CD4-positive, alpha-beta T cell treated with Interleukin-17A for 1 hour (primary cell): Measurements from ENCODE around the gene CSKMT.
"Not testable (repeated sequence)": the region's sequence is repeated elsewhere in the genome, so short reads cannot be mapped to it uniquely, and the experiment has no call there.

ENCODE experiments used
- DNase-seq: peaks from one replicate; pipeline ENCODE4 v3.0.0-alpha.2; 2020

The CSKMT gene

GRCh38 chr11:62656796-62657429 lies 8.2 kb upstream of the CSKMT start:
- DNase-seq: no peak

DNA sequence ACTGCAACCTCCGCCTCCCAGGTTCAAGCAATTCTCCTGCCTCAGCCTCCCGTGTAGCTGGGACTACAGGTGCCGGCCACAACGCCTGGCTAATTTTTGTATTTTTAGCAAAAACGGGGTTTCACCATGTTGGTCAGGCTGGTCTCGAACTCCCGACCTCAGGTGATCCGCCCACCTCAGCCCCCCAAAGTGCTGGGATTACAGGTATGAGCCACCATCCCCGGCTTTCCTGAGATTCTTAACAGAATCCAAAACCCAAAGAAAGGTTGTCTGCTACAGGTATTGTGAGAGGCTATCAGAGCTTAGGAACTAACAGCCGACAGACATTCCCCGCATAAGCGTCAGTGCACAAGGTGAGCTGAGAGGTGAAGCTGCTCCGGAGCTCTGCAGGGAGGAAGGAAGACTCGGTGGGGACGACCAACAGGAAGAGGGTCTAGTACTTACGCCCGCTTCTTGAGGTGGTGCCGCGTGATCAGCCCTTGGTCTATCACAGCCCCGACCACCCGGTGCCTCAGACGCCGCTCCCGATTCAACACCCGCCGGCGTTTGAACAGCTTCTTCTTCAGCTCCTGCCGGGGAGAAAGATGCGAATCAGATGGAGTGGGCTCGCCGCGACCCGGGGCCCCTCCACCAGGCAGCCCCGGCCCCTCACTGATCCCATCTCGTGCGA lies 572 bp upstream of the CSKMT start:
- peak; percentile 70 for DNase-seq

- peak; percentile 72 for DNase-seq
Measured at GRCh38 chr11:62665599-62666258, 617 bp downstream of the CSKMT start.

- no peak for DNase-seq
Measured at GRCh38 chr11:62666259-62666926, 1.3 kb downstream of the CSKMT start.

- DNase-seq: no peak
Measured at GRCh38 chr11:62667460-62667859, 2.3 kb downstream of the CSKMT start.

- DNase-seq: no peak
Measured at GRCh38 chr11:62669420-62670161, 4.5 kb downstream of the CSKMT start.

DNA sequence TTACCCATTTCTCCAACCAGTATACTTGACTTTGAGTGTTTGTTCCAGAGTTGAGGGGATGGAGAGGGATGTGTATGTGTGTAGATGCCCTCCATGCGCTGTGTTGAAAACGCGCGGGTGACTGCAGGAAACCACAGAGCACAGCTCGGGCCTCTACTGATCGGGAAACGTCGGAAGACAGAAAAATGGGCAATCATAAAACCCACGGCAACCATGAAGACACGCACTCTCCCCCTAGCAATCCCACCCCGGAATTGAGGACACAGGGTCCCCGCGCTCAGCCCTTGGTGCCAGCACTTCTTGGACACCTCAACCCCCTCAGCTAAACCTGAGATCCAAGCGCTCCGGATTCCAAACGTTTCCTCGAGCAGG lies 6.1 kb downstream of the CSKMT start:
- DNase-seq: no peak

- DNase-seq: peak; percentile 84
Measured at GRCh38 chr11:62671608-62672389, 6.7 kb downstream of the CSKMT start, which contains the start of the genes LBHD1 and UQCC3. Gene LBHD1, minus strand, starts transcription at chr11:62672267. Its CDS starts 2,236 bp downstream, at chr11:62670031. Gene UQCC3, plus strand, starts transcription at chr11:62671673. Its CDS starts 73 bp downstream, at chr11:62671746.

GRCh38 chr11:62673196-62673525 lies 8.0 kb downstream of the CSKMT start:
- DNase-seq: no peak

DNA sequence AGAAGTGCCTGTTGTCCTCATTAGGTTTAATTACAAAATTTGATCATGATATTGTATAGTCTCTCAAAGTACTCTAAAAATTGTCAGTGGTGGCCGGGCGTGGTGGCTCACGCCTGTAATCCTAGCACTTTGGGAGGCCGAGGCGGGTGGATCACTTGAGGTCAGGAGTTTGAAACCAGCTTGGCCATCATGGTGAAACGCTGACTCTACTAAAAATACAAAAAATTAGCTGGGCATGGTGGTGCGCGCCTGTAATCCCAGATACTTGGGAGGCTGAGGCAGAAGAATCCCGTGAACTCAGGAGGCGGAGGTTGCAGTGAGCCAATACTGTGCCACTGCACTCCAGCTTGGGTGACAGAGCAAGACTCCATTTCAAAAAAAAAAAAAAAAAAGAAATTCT lies 10.3 kb downstream of the CSKMT start:
- DNase-seq: not testable (repeated sequence)

GRCh38 chr11:62676698-62677097 lies 11.6 kb downstream of the CSKMT start:
- no peak for DNase-seq

DNA sequence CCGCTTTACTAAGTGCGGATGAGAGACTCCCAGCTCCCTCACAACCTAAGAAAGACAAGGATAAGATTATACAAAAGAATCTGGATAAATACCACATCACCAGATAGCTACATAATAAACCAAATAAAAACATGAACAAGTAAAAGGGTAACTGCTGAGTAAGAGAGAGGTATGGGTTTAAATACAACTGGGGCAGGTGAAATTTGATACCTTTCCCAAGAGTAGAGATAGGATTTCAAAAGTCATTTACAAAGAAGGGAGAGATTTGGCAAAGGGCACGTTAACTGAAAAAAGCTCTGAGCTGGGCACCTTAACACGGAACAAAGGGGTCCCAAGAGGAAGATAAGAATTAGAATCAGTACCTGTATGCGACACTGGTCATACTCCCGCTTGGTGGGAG lies 12.0 kb downstream of the CSKMT start:
- DNase-seq: no peak

GRCh38 chr11:62677714-62678113 lies 12.6 kb downstream of the CSKMT start:
- no peak for DNase-seq

- no peak for DNase-seq
Measured at GRCh38 chr11:62678433-62678769, 13.3 kb downstream of the CSKMT start.

GRCh38 chr11:62678770-62679696 lies 13.9 kb downstream of the CSKMT start, which contains the start of gene UBXN1:
Gene UBXN1, minus strand, starts transcription at chr11:62679073. Its CDS starts 150 bp downstream, at chr11:62678923.
- DNase-seq: peak; percentile 89

DNA sequence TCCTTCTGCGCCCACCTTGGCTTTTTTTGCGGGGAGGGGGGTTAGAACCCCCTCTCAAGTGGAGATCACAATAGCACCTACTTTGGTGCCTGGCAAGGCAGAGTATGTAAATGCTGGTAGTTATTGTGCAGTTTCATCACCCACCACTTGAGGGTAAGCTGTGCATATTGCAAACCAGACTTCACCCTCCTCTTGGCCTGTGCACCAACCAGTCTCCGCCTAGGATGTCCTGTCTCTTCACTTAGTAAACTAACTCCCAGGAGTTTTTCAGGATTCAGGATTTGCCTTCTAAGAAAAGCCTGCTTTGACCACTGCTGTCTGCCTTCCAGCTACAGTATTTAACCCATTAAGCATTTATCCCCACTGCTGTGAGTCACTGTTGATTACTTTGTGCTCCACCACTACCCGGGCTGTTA lies 15.7 kb downstream of the CSKMT start:
- peak; percentile 66 for DNase-seq

DNA sequence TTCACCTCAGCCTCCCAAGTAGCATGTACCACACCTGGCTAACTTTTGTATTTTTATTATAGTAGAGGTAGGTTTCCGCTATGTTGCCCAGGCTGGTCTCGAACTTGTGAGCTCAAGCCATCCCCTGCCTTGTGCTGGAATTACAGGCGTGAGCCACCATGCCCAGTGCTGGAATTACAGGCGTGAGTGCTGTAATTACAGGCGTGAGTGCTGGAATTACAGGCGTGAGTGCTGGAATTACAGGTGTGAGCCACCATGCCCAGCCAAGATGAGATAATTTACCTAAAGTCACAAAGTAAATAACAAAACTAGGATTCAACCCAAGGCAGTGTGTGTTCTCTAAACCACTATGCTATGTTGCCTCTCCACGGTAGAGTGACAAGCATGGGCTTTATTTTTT lies 17.4 kb downstream of the CSKMT start:
- no peak for DNase-seq

DNA sequence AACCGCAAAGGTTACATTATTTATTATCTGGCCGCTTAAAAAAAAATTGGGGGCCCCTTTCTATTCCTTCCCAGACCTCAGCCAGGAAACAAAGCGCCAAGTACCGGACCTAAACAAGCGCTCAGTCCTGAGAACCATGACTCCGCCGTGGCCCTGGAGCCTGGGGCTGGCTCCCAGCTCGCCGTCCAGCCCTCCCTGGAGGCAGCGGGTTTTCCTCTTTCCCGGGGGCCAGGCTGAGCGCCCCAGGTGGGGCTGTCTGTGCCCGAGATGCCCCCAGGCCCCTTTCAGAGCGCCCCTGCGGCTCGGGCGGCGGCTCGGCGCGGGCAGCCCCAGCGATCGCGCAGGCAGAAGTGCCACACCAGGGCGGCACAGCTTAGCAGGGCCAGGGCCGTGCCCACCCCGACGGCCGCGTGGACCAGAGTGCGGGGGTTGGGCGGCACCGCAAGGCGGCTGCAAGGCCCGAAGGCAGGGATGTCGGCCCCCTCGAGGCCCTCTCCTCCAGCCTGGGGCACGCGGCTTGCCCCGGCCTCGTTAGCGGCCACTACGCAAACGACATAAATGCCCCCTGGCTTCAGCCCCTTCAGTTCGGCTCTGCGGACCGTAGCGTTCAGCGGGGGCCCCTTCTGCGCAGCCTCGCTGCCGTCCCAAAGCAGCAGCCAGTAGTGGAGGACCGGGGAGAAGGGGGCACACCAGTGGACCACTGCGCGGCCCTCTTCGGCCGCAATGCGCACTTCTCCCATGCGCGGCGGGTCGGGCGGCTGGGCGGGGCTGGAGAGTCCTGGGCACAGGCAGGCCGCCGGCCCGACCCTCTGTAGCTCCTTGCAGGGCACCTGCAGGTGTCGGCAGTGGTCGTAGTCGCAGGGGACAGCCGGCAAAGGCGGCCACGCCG lies 22.6 kb downstream of the CSKMT start:
- DNase-seq: no peak

DNA sequence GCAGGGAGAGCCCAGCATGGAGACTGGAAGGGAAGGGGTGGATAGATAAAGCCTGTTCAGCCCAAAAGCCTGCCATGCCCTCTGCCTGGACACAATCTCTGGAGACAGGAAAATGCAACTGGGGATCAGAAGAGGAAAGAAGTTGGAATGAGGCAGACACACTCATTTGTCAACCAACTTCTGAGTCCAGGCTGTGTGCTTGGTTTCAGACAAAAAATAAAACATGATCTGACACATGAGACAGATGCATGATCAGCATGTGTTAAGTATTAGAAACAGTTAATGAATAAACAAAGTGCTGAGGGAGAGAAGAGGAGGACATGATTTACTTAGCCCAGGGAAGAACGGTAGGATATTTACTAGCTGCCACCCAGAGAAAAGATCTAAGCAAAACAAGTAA lies 23.4 kb downstream of the CSKMT start:
- no peak for DNase-seq
